AG09319 (cell line): ENCODE results near the gene KIF19.
A peak's percentile ranks its signal among the peaks of the same experiment; 100 is the strongest.

ENCODE experiments used
- DNase-seq: peaks from one replicate; pipeline ENCODE4 v3.0.0-alpha.2; 2010; ENCODE audit warnings: low read depth; ENCODE audit errors: extremely low read depth
- CTCF ChIP-seq: IDR thresholded peaks from 2 replicates; pipeline ENCODE4 v1.5.1; 2011; ENCODE audit warnings: low read depth, mild to moderate bottlenecking, inconsistent platforms, low read length, moderate library complexity

KIF19 gene

GRCh38 chr17:74368341-74369081 lies 42.5 kb downstream of the KIF19 start:
- peak; percentile 95 for TF ChIP-seq CTCF
- peak; percentile 19 for DNase-seq

- DNase-seq: no peak
- no peak for TF ChIP-seq CTCF
Measured at GRCh38 chr17:74369221-74369620, 43.2 kb downstream of the KIF19 start.

- DNase-seq: no peak
- TF ChIP-seq CTCF: no peak
Measured at GRCh38 chr17:74369665-74370490, 43.9 kb downstream of the KIF19 start.

GRCh38 chr17:74371653-74372147 lies 45.7 kb downstream of the KIF19 start:
- TF ChIP-seq CTCF: no peak
- no peak for DNase-seq

- no peak for DNase-seq
- no peak for TF ChIP-seq CTCF
Measured at GRCh38 chr17:74372426-74372825, 46.4 kb downstream of the KIF19 start.

GRCh38 chr17:74373838-74374606 lies 48.0 kb downstream of the KIF19 start:
- no peak for DNase-seq
- TF ChIP-seq CTCF: no peak
